Astrocyte (in vitro differentiated cells and primary cell): ENCODE data around the gene BEST1. TPM values are rescaled to one million over a fixed set of nuclear protein-coding genes. Genes with fewer than 3 reads are reported as not detected.

Experiments
- DNase-seq: peaks from one replicate; pipeline ENCODE4 v3.0.0-alpha.2; 2010; ENCODE audit warnings: low read depth
- FAIRE-seq: peaks from 2 replicates; lab custom pipeline; 2011; peaks lifted over from hg19 to GRCh38; lab: Jason Lieb, UNC
- H2AFZ ChIP-seq: 2 replicates; pipeline ENCODE4 v1.6.0; 2012; ENCODE audit warnings: low read depth, low read length, inconsistent platforms
- H3K27ac ChIP-seq: 2 replicates; pipeline ENCODE4 v1.5.1; 2011; ENCODE audit warnings: low read depth, low read length, inconsistent platforms
- H3K27me3 ChIP-seq: 2 replicates; pipeline ENCODE4 v1.6.0; 2011; ENCODE audit warnings: low read length, inconsistent platforms; ENCODE audit not compliant: insufficient read depth
- H3K36me3 ChIP-seq: 2 replicates; pipeline ENCODE4 v1.5.1; 2011; ENCODE audit warnings: low read length, inconsistent platforms; ENCODE audit not compliant: insufficient read depth
- H3K4me1 ChIP-seq: 2 replicates; pipeline ENCODE4 v1.5.1; 2011; ENCODE audit warnings: low read length, inconsistent platforms; ENCODE audit not compliant: insufficient read depth
- H3K4me2 ChIP-seq: 2 replicates; pipeline ENCODE4 v1.6.0; 2012; ENCODE audit warnings: low read length, inconsistent platforms
- H3K4me3 ChIP-seq: 2 replicates; pipeline ENCODE4 v1.5.1; 2011; ENCODE audit warnings: low read depth, mild to moderate bottlenecking, low read length, inconsistent platforms; ENCODE audit not compliant: insufficient read depth
- H3K79me2 ChIP-seq: 2 replicates; pipeline ENCODE4 v1.6.0; 2012; ENCODE audit warnings: mild to moderate bottlenecking, low read length, inconsistent platforms; ENCODE audit not compliant: insufficient read depth
- H3K9ac ChIP-seq: 2 replicates; pipeline ENCODE4 v1.6.0; 2012; ENCODE audit warnings: mild to moderate bottlenecking, low read length, inconsistent platforms
- H3K9me3 ChIP-seq: 2 replicates; pipeline ENCODE4 v1.5.1; 2012; ENCODE audit warnings: low read depth, mild to moderate bottlenecking, low read length, inconsistent platforms; ENCODE audit not compliant: insufficient read depth
- H4K20me1 ChIP-seq: 2 replicates; pipeline ENCODE4 v1.6.0; 2012; ENCODE audit warnings: low read length, inconsistent platforms; ENCODE audit not compliant: insufficient read depth
- H3K27ac Mint-ChIP-seq: one replicate; pipeline ENCODE4 v1.8.0; 2021; ENCODE audit warnings: mild to moderate bottlenecking, mixed read lengths; ENCODE audit not compliant: unreplicated experiment
- H3K27me3 Mint-ChIP-seq: one replicate; pipeline ENCODE4 v1.8.0; 2021; ENCODE audit warnings: low read depth, mixed read lengths; ENCODE audit not compliant: unreplicated experiment
- H3K36me3 Mint-ChIP-seq: one replicate; pipeline ENCODE4 v1.8.0; 2021; ENCODE audit warnings: low read depth, mixed read lengths; ENCODE audit not compliant: unreplicated experiment
- H3K4me1 Mint-ChIP-seq: one replicate; pipeline ENCODE4 v1.8.0; 2021; ENCODE audit warnings: low read depth, mixed read lengths; ENCODE audit not compliant: unreplicated experiment
- H3K4me3 Mint-ChIP-seq: one replicate; pipeline ENCODE4 v1.8.0; 2021; ENCODE audit warnings: mild to moderate bottlenecking, moderate library complexity, mixed read lengths; ENCODE audit not compliant: unreplicated experiment
- H3K9me3 Mint-ChIP-seq: one replicate; pipeline ENCODE4 v1.8.0; 2021; ENCODE audit warnings: mild to moderate bottlenecking, mixed read lengths; ENCODE audit not compliant: unreplicated experiment
- CTCF ChIP-seq: IDR thresholded peaks from 2 replicates; pipeline ENCODE4 v1.5.1; 2011; ENCODE audit warnings: low read depth, mild to moderate bottlenecking, inconsistent platforms, low read length, moderate library complexity; ENCODE audit not compliant: insufficient read depth
- EZH2 ChIP-seq: IDR thresholded peaks from 2 replicates; pipeline ENCODE4 v1.6.1; 2012; ENCODE audit warnings: mild to moderate bottlenecking, low read length, inconsistent platforms; ENCODE audit not compliant: insufficient read depth
- total RNA-seq: library from RNA; stranded (reverse); gene quantifications from 2 replicates; pipeline ENCODE4 v1.2.1, GENCODE V29; 2021

The BEST1 gene
- total RNA-seq, 1 donor from 2014 or later = 0.66 TPM

- H3K36me3 Mint-ChIP-seq = no peaks in the 10 kb centered on the region
- Histone ChIP-seq H3K9ac (no peak overlapping the region), H3K4me1 (peaks cover 13% of the 10 kb centered on the region), H3K4me2 (no peak overlapping the region), H3K4me3 (no peak overlapping the region), H3K27ac (no peak overlapping the region), H2AFZ (no peak overlapping the region), H3K27me3 (peaks cover 8% of the 10 kb centered on the region), H3K36me3 (no peaks in the 10 kb centered on the region), H4K20me1 (no peaks in the 10 kb centered on the region), H3K9me3 (no peaks in the 10 kb centered on the region), H3K79me2 (no peaks in the 10 kb centered on the region)
- peaks cover 2% of the 10 kb centered on the region for H3K9me3 Mint-ChIP-seq
- peaks cover 29% of the 10 kb centered on the region for H3K27me3 Mint-ChIP-seq
- peaks cover 11% of the 10 kb centered on the region for H3K4me1 Mint-ChIP-seq
- FAIRE-seq = no peak
- no peak for TF ChIP-seq EZH2
- no peak for TF ChIP-seq CTCF
- no peak overlapping the region for H3K4me3 Mint-ChIP-seq
- no peak overlapping the region for H3K27ac Mint-ChIP-seq
- no peak for DNase-seq
Measured at GRCh38 chr11:61924064-61924455, 26.1 kb upstream of the BEST1 start.

GRCh38 chr11:61925736-61926135, 24.4 kb upstream of the BEST1 start:
- peaks cover 2% of the 10 kb centered on the region for H3K9me3 Mint-ChIP-seq
- no peaks in the 10 kb centered on the region for H3K36me3 Mint-ChIP-seq
- Histone ChIP-seq H3K27me3 (no peaks in the 10 kb centered on the region), H2AFZ (no peak overlapping the region), H3K4me1 (peaks cover 13% of the 10 kb centered on the region), H3K27ac (no peak overlapping the region), H3K36me3 (no peaks in the 10 kb centered on the region), H3K4me2 (no peak overlapping the region), H3K4me3 (no peak overlapping the region), H3K9ac (no peak overlapping the region), H3K9me3 (no peaks in the 10 kb centered on the region), H3K79me2 (no peaks in the 10 kb centered on the region), H4K20me1 (no peaks in the 10 kb centered on the region)
- peaks cover 11% of the 10 kb centered on the region for H3K4me1 Mint-ChIP-seq
- FAIRE-seq (no peak), DNase-seq (no peak)
- TF ChIP-seq CTCF (no peak), EZH2 (no peak)
- H3K27ac Mint-ChIP-seq = no peak overlapping the region
- peaks cover 22% of the 10 kb centered on the region for H3K27me3 Mint-ChIP-seq
- H3K4me3 Mint-ChIP-seq = no peak overlapping the region

- FAIRE-seq (no peak), DNase-seq (no peak)
- H3K27me3 Mint-ChIP-seq = peaks cover 25% of the 10 kb centered on the region
- peaks cover 10% of the 10 kb centered on the region for H3K4me1 Mint-ChIP-seq
- Histone ChIP-seq H3K4me3 (no peak overlapping the region), H4K20me1 (no peaks in the 10 kb centered on the region), H3K9me3 (no peaks in the 10 kb centered on the region), H3K9ac (no peak overlapping the region), H3K4me2 (no peak overlapping the region), H3K4me1 (peaks cover 13% of the 10 kb centered on the region), H3K36me3 (no peaks in the 10 kb centered on the region), H3K79me2 (no peaks in the 10 kb centered on the region), H3K27ac (no peak overlapping the region), H2AFZ (no peak overlapping the region), H3K27me3 (peaks cover 1% of the 10 kb centered on the region)
- peaks cover 2% of the 10 kb centered on the region for H3K9me3 Mint-ChIP-seq
- H3K36me3 Mint-ChIP-seq = no peaks in the 10 kb centered on the region
- no peak overlapping the region for H3K27ac Mint-ChIP-seq
- TF ChIP-seq CTCF (no peak), EZH2 (no peak)
- no peak overlapping the region for H3K4me3 Mint-ChIP-seq
Measured at GRCh38 chr11:61926235-61926634, 23.9 kb upstream of the BEST1 start.
